Neural progenitor cell (in vitro differentiated cells): Measurements from ENCODE around the gene KIF25.

Experiments
- EZH2 ChIP-seq: fragments of 200-600 bp; sonication (generic); IDR thresholded peaks from 2 replicates; pipeline ENCODE4 v1.6.1; 2017; ENCODE audit warnings: antibody characterized with exemption, mild to moderate bottlenecking, moderate library complexity
- TF ChIP-seq, protein P1 (sequence below): fragments of 200-600 bp; sonication (generic); IDR thresholded peaks from 2 replicates; pipeline ENCODE4 v1.5.1; 2017; ENCODE audit warnings: antibody characterized with exemption, mild to moderate bottlenecking

DNA sequence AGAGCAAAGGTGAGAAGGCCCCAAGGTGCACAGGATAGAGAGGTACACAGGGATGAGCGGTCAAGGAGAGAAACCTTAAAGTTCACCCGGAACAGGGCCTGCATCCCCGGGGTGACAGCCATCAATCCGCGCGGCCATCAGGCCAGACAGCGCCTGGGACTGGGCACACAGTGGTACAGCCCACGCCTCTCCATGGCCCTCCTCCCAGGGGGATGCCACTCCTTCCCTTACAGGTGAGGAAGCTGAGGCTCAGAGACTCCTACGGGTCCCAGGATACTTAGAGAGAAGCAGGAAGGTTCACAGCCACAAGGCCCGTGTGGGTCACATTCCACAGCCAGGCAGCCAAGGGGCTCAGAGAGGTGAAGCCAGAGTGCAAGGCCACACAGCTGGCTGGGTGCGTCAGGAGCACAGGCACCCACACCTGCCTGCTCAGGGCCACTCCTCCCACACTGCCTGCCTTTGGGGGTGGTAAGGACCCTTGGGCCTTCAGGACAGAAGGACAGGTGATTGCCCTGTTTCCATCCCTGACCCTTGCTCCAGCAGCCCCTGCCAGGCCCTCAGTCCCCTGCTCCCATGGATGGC is 66.8 kb downstream of the KIF25 start:
- TF ChIP-seq, protein P1, sequence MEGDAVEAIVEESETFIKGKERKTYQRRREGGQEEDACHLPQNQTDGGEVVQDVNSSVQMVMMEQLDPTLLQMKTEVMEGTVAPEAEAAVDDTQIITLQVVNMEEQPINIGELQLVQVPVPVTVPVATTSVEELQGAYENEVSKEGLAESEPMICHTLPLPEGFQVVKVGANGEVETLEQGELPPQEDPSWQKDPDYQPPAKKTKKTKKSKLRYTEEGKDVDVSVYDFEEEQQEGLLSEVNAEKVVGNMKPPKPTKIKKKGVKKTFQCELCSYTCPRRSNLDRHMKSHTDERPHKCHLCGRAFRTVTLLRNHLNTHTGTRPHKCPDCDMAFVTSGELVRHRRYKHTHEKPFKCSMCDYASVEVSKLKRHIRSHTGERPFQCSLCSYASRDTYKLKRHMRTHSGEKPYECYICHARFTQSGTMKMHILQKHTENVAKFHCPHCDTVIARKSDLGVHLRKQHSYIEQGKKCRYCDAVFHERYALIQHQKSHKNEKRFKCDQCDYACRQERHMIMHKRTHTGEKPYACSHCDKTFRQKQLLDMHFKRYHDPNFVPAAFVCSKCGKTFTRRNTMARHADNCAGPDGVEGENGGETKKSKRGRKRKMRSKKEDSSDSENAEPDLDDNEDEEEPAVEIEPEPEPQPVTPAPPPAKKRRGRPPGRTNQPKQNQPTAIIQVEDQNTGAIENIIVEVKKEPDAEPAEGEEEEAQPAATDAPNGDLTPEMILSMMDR, result no peak
- TF ChIP-seq EZH2, result no peak
